ENCODE data around the gene STAT5A.

DNA sequence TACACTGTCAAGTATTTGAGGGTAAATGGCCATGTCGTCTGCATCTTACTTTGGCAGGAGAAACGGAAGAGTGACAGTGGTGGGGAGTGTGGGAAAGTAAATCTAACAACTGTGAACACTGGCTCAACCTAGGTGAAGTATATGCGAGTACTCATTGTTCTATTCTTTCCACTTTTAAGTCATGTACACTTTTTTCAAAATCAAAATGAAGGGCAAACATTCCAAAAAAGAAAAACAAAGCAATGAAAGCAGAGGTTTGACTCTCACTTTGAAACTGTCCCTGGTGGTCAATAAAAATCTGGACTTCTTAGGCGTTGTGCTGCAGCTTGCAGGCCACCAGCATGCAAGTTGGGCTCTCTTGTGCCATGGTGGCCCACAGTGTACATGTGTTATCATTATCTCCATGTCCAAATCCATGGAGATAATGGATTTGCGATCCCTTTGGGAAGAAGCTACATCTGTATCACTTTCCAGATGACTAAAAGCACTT, 44.8 kb upstream of the STAT5A start:
- TF ChIP-seq, protein P1, sequence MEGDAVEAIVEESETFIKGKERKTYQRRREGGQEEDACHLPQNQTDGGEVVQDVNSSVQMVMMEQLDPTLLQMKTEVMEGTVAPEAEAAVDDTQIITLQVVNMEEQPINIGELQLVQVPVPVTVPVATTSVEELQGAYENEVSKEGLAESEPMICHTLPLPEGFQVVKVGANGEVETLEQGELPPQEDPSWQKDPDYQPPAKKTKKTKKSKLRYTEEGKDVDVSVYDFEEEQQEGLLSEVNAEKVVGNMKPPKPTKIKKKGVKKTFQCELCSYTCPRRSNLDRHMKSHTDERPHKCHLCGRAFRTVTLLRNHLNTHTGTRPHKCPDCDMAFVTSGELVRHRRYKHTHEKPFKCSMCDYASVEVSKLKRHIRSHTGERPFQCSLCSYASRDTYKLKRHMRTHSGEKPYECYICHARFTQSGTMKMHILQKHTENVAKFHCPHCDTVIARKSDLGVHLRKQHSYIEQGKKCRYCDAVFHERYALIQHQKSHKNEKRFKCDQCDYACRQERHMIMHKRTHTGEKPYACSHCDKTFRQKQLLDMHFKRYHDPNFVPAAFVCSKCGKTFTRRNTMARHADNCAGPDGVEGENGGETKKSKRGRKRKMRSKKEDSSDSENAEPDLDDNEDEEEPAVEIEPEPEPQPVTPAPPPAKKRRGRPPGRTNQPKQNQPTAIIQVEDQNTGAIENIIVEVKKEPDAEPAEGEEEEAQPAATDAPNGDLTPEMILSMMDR (IDR thresholded peaks at IDR 0.05), result no peak
- no peak for TF ChIP-seq POLR2A (IDR thresholded peaks at IDR 0.05)

Measured in heart left ventricle (tissue), 13 donors.